NT2/D1 (cell line): ENCODE data around the gene SRSF3.

ENCODE experiments used
- DNase-seq: peaks from one replicate; pipeline ENCODE4 v3.0.0-alpha.2; 2011; ENCODE audit warnings: low read depth, low spot score
- H3K27me3 ChIP-seq: 2 replicates; pipeline ENCODE4 v1.6.0; 2011; ENCODE audit warnings: mild to moderate bottlenecking; ENCODE audit not compliant: insufficient read length, insufficient read depth
- H3K36me3 ChIP-seq: 2 replicates; pipeline ENCODE4 v1.6.1; 2011; ENCODE audit warnings: mild to moderate bottlenecking, low read length, mixed read lengths; ENCODE audit not compliant: insufficient read depth, insufficient read length
- H3K4me1 ChIP-seq: 2 replicates; pipeline ENCODE4 v1.5.1; 2011; ENCODE audit not compliant: insufficient read depth, insufficient read length
- H3K4me3 ChIP-seq: 2 replicates; pipeline ENCODE4 v1.5.1; 2011; ENCODE audit warnings: low read depth; ENCODE audit not compliant: insufficient read length
- H3K9ac ChIP-seq: 2 replicates; pipeline ENCODE4 v1.6.0; 2011; ENCODE audit warnings: low read depth; ENCODE audit not compliant: insufficient read length
- H3K9me3 ChIP-seq: 2 replicates; pipeline ENCODE4 v1.5.1; 2011; ENCODE audit warnings: mild to moderate bottlenecking, low read length; ENCODE audit not compliant: insufficient read depth
- SUZ12 ChIP-seq: IDR thresholded peaks from 2 replicates; pipeline ENCODE4 v1.6.1; 2011; ENCODE audit not compliant: insufficient read length, insufficient read depth; ENCODE audit errors: extremely low read depth
- YY1 ChIP-seq: IDR thresholded peaks from 2 replicates; pipeline ENCODE4 v1.6.1; 2011; ENCODE audit not compliant: insufficient read length, insufficient read depth
- ZNF274 ChIP-seq: IDR thresholded peaks from 2 replicates; pipeline ENCODE4 v1.6.1; 2011; ENCODE audit warnings: mild to moderate bottlenecking, low read depth, low read length

The SRSF3 gene

DNA sequence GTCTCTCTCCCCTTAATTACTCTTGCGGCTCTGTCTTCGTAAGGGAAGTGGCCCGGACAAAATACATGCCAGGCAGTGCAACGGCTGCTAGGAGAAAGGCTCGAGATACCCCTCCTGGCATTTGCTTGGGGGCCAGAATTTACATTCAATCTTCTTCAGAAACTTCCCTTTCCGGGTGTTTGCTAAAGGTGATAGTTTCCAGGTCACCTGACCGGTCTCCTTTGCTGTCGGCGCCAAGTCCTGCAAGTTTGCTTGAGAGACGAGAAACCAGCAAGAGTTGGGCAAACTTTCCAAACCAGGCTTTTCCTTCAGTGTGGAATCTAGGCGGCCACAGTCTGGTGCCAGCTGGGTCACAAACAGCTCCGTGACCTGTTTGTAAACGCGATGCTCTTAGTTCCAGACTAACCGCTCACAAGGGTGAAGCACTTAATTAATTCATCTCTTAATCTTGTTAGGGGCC, 563 bp upstream of the SRSF3 start:
- H3K9ac ChIP-seq, result peak overlapping the region; percentile 96
- peaks cover 38% of the 10 kb centered on the region for H3K36me3 ChIP-seq
- H3K4me1 ChIP-seq, result peaks cover 3% of the 10 kb centered on the region
- H3K9me3 ChIP-seq, result no peaks in the 10 kb centered on the region
- no peaks in the 10 kb centered on the region for H3K27me3 ChIP-seq
- DNase-seq, result no peak
- TF ChIP-seq SUZ12 (no peak), YY1 (no peak), ZNF274 (no peak)
- peak overlapping the region; percentile 64 for H3K4me3 ChIP-seq

DNA sequence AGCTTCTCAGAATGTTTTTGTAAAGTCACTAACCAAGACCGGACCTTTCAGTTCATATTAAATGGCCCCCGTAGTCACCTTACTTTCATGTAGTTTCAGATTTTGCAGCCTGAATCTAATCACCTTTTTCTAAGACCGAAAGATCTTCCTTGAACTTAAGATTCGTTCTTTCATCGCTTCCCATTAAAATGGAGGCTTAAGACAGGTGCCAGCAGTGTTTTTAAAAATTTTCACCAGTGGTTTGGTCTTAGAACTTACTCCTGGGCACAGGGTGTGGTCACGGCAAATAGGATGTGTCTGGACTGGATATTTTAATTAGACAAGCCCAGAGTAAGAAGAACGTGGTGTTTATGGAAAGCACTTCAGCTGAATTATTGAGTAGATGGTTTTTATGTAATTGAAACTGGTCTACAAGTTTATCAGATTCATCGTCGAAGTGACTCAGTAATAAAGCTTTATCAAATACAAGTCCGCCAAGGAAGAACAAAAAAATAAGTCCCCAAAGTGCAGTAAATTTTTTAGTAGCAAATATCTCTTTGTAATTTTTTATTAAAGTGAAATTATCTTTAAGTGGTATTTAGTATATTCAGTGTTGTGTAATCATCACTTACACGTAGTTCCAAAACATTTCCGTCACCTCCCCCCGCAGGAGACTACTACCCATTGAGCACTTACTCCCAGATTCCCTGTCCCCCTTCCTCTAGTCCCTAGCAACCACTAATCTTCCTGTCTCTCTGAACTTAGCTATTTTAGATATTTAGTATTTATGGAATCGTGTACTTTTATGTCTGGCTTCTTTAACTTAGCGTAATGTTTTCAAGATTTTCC, 868 bp downstream of the SRSF3 start:
- DNase-seq, result no peak
- Histone ChIP-seq H3K4me1 (peaks cover 8% of the 10 kb centered on the region), H3K9ac (peak overlapping the region; percentile 96), H3K36me3 (peaks cover 52% of the 10 kb centered on the region), H3K9me3 (no peaks in the 10 kb centered on the region), H3K4me3 (peak overlapping the region; percentile 82), H3K27me3 (no peaks in the 10 kb centered on the region)
- TF ChIP-seq ZNF274 (no peak), SUZ12 (no peak), YY1 (no peak)

DNA sequence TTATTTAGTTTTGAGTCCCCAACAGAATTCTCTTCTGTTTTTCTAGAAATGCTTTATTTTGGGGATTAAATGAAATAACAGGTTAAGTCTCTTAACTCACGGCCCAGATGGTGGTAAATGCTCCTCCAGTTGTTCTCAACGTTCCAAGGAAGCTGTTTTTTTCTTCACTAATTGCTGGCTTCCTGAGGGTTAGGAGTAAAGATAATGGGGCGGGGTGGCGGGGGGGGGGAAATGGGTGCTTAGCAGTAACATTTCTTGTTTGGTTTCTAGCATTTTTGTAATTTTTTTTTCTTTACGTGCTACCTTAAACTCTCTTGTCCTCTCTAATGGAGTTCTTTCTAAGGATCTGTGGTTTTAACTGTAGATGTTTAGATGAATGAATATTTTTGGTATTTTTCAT, 2.2 kb downstream of the SRSF3 start:
- H3K9ac ChIP-seq, result peak overlapping the region; percentile 96
- TF ChIP-seq YY1 (no peak), SUZ12 (no peak), ZNF274 (no peak)
- no peaks in the 10 kb centered on the region for H3K9me3 ChIP-seq
- peaks cover 8% of the 10 kb centered on the region for H3K4me1 ChIP-seq
- no peak for DNase-seq
- H3K27me3 ChIP-seq, result no peaks in the 10 kb centered on the region
- peaks cover 65% of the 10 kb centered on the region for H3K36me3 ChIP-seq
- H3K4me3 ChIP-seq, result peak overlapping the region; percentile 82

DNA sequence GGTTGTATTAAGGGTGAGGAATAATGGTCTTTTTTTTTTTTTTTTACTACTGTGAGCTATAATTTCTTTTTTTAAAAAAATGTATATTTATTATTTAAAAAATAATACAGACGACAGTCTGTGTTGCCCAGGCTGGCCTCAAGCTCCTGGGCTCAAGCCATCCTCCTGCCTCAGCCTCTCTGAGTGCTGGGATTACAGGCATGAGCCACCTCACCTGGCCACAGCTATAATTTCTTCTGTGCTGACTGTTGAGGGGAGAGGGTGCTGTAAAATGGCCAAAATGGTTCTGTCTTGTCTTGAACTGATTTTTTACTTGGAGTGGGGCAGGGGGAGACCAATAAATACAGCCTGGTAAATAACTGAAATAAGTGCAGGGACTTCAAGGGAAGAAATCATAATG, 3.6 kb downstream of the SRSF3 start:
- Histone ChIP-seq H3K27me3 (no peaks in the 10 kb centered on the region), H3K4me1 (peaks cover 5% of the 10 kb centered on the region), H3K9ac (no peak overlapping the region), H3K4me3 (peak overlapping the region; percentile 82), H3K9me3 (no peaks in the 10 kb centered on the region), H3K36me3 (peaks cover 78% of the 10 kb centered on the region)
- TF ChIP-seq SUZ12 (no peak), YY1 (no peak), ZNF274 (no peak)
- DNase-seq, result no peak

- TF ChIP-seq SUZ12 (no peak), ZNF274 (no peak), YY1 (no peak)
- peaks cover 84% of the 10 kb centered on the region for H3K36me3 ChIP-seq
- no peak for DNase-seq
- H3K4me1 ChIP-seq, result peaks cover 5% of the 10 kb centered on the region
- H3K9ac ChIP-seq, result no peak overlapping the region
- no peaks in the 10 kb centered on the region for H3K9me3 ChIP-seq
- H3K4me3 ChIP-seq, result peak overlapping the region; percentile 32
- no peaks in the 10 kb centered on the region for H3K27me3 ChIP-seq
Measured at GRCh38 chr6:36598326-36598725, 4.2 kb downstream of the SRSF3 start.

GRCh38 chr6:36598739-36599318, 4.7 kb downstream of the SRSF3 start:
- H3K9me3 ChIP-seq, result no peaks in the 10 kb centered on the region
- DNase-seq, result no peak
- TF ChIP-seq YY1 (no peak), ZNF274 (no peak)
- H3K9ac ChIP-seq, result no peak overlapping the region
- H3K4me3 ChIP-seq, result peak overlapping the region; percentile 32
- H3K36me3 ChIP-seq, result peaks cover 89% of the 10 kb centered on the region
- no peaks in the 10 kb centered on the region for H3K27me3 ChIP-seq
- H3K4me1 ChIP-seq, result peaks cover 5% of the 10 kb centered on the region

- Histone ChIP-seq H3K4me3 (no peak overlapping the region), H3K4me1 (peaks cover 5% of the 10 kb centered on the region), H3K36me3 (peaks cover 95% of the 10 kb centered on the region), H3K9me3 (no peaks in the 10 kb centered on the region), H3K27me3 (no peaks in the 10 kb centered on the region), H3K9ac (no peak overlapping the region)
- no peak for DNase-seq
- TF ChIP-seq ZNF274 (no peak), SUZ12 (no peak), YY1 (no peak)
Measured at GRCh38 chr6:36599791-36600209, 5.6 kb downstream of the SRSF3 start.
